Activated T-helper 2 cell treated with anti-CD3 and anti-CD28 coated beads, Interferon-gamma antibody, Interleukin-2, Interleukin-4, amounts not matched to agents 10 μg/mL and 5 μg/mL and 100 μg/mL, durations not matched to agents 14 hours and 24 hours and 36 hours (primary cell): Measurements from ENCODE around the gene CPED1. TPM values are rescaled to one million over a fixed set of nuclear protein-coding genes. Genes with fewer than 3 reads are reported as not detected.

Experiments
- DNase-seq: peaks from one replicate; pipeline ENCODE4 v3.0.0; 2021; ENCODE audit warnings: low spot score
- H3K27ac Mint-ChIP-seq: one replicate; pipeline ENCODE4 v1.8.0; 2021; ENCODE audit warnings: mixed read lengths
- H3K27me3 Mint-ChIP-seq: one replicate; pipeline ENCODE4 v1.8.0; 2021; ENCODE audit warnings: low read depth, mixed read lengths
- H3K36me3 Mint-ChIP-seq: one replicate; pipeline ENCODE4 v1.8.0; 2021; ENCODE audit warnings: low read depth, mixed read lengths
- H3K4me1 Mint-ChIP-seq: one replicate; pipeline ENCODE4 v1.8.0; 2021; ENCODE audit warnings: low read depth, mixed read lengths
- H3K4me3 Mint-ChIP-seq: one replicate; pipeline ENCODE4 v1.8.0; 2021; ENCODE audit warnings: low read depth, mild to moderate bottlenecking, moderate library complexity, mixed read lengths
- H3K9me3 Mint-ChIP-seq: one replicate; pipeline ENCODE4 v1.8.0; 2021; ENCODE audit warnings: mixed read lengths
- intact Hi-C: fragments of 100-400 bp; cut with micrococcal nuclease; formaldehyde crosslinking; loops from one replicate; pipeline ENCODE4 v1.15.1; 2023
- total RNA-seq: library from RNA; stranded (reverse); gene quantifications from 2 replicates; pipeline ENCODE4 v1.2.3, GENCODE V29; 2022

The CPED1 gene
- total RNA-seq, 1 donor from 2014 or later: not detected

DNA sequence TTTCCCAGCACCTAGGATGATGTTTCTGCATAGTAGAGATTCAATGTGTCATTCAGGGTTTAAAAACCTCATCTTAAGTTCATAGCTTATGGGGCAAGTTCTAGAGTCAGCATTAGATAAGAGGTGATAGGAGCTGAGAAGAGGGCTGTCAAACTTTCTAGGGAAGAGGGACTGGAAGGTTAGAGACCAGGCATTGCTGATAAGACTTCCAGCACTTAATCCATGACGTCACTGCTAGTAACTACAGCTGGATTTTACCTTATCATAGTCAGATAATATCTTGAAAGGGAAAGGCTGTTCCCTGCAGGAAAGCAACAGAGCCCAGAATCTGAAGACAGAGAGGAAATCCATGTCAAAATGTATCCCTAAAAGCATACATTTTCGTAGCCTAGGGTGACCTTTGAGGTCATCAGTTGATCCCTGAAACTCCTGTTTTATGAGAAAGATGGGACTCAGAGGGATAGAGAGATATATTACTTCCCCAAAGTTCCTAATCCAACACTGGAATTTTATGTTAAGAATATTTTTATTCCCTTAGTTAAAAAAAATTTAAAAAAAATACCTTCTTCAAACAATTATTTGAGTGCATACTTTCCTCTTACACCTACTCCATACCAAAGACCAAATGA lies 3.3 kb upstream of the CPED1 start:
- intact Hi-C loops: loop anchor here (5.0 to 10.0 kb wide), 5 partner anchors 128 to 1010 kb away; partner anchors contain the start of genes FAM3C and TSPAN12
- peaks cover 37% of the 10 kb centered on the region for H3K4me1 Mint-ChIP-seq
- peaks cover 28% of the 10 kb centered on the region for H3K27me3 Mint-ChIP-seq
- no peaks in the 10 kb centered on the region for H3K9me3 Mint-ChIP-seq
- no peak overlapping the region for H3K4me3 Mint-ChIP-seq
- DNase-seq: no peak
- no peaks in the 10 kb centered on the region for H3K36me3 Mint-ChIP-seq
- no peak overlapping the region for H3K27ac Mint-ChIP-seq

- Mint-ChIP-seq H3K27me3 (peaks cover 30% of the 10 kb centered on the region), H3K27ac (no peak overlapping the region), H3K4me3 (no peak overlapping the region), H3K9me3 (no peaks in the 10 kb centered on the region), H3K36me3 (no peaks in the 10 kb centered on the region), H3K4me1 (peaks cover 38% of the 10 kb centered on the region)
- intact Hi-C loops: loop anchor here (5.0 to 10.0 kb wide), 5 partner anchors 129 to 1009 kb away; partner anchors contain the start of genes FAM3C and TSPAN12
- no peak for DNase-seq
Observed at GRCh38 chr7:120985839-120986238, 2.7 kb upstream of the CPED1 start.

DNA sequence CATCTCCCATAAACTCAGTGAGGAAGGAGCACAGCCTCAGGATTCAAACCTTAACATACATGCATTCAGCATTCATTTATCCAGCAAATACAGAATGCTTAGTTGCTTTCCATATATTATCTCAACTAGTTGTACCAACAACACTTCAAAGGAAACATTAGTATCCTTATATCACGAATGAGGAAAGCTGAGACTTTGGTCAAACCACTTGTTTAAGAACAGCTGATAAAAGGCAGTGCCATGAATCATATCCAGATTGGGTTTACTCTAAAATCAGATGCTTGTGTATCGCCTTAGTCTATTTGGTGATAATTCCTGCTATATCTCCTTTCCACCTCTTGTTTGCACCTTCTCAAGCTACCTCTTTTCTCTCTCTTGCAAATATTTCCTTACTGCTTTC lies 1.9 kb upstream of the CPED1 start:
- H3K27me3 Mint-ChIP-seq: peaks cover 33% of the 10 kb centered on the region
- H3K4me1 Mint-ChIP-seq: peaks cover 33% of the 10 kb centered on the region
- no peaks in the 10 kb centered on the region for H3K36me3 Mint-ChIP-seq
- intact Hi-C loops: loop anchor here (1.0 to 10.0 kb wide), 8 partner anchors 35 to 1008 kb away; partner anchors contain the start of genes FAM3C and TSPAN12
- H3K9me3 Mint-ChIP-seq: no peaks in the 10 kb centered on the region
- DNase-seq: no peak
- H3K4me3 Mint-ChIP-seq: no peak overlapping the region
- no peak overlapping the region for H3K27ac Mint-ChIP-seq

DNA sequence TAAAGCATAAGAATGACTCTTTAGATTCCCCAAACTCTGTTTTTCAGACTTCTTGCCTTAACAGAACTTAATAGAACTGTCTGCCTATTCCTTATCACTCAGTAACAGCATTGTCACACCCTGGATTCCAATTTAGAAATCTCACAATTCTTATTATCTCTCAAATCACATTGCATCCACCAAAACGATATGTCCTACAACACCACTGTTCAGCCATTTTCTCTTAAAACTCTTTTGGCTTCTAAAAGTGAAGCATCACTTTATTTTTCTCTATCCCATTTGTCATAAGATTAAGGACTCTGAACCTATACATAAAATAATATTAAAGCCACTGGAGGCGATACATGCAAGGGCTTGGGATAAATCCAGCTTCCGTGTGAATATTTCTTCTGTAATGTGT lies 1.2 kb upstream of the CPED1 start:
- DNase-seq: no peak
- Mint-ChIP-seq H3K27me3 (peaks cover 37% of the 10 kb centered on the region), H3K4me1 (peaks cover 27% of the 10 kb centered on the region), H3K9me3 (no peaks in the 10 kb centered on the region), H3K36me3 (no peaks in the 10 kb centered on the region), H3K4me3 (no peak overlapping the region), H3K27ac (no peak overlapping the region)
- intact Hi-C loops: loop anchor here (1.0 to 10.0 kb wide), 8 partner anchors 36 to 1008 kb away; partner anchors contain the start of genes FAM3C and TSPAN12

DNA sequence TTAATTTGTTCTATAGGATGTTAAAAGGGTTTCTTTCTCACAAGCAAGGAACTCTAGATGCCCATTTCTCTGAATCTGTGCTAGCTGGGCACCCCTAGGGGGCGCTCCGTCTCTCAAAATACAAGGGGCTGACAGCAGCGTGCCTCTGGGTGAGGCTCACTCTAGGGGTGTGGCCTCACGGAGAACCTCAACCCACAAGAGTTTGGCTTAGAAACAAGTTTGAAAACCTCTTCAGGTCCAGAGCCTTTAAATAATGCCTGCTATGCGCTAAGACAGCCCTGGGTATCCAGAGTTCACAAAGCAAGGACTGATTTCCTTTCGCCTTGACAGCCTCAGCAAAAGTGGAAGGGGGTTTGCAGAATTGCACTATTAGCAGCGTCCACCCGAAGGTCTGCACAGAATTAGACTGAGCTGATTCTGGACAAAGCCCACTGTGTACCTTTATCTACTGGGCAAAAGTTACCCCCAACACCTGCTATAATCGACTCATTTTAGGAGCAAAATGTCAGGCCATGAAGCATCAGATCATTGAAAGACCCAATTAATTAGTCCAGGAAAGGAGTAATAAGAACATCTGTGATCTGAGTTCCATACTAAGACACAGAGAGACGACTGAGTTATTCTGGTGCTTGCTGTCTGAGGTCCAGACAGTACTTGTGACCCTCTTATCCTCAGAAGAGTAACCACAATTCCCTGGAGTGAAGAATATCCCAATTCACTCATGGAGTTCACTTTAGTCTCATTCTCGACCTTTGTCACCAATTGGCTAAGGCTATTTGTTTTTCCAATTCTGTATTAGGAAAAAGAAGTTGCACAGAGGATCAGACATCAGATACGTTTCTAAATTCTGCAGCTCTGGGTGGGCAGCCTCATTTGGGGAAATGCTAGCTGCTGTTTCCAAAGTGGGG lies 574 bp upstream of the CPED1 start:
- Mint-ChIP-seq H3K9me3 (no peaks in the 10 kb centered on the region), H3K36me3 (no peaks in the 10 kb centered on the region), H3K4me1 (peaks cover 21% of the 10 kb centered on the region), H3K27ac (no peak overlapping the region), H3K27me3 (peaks cover 41% of the 10 kb centered on the region), H3K4me3 (peak overlapping the region; percentile 78)
- intact Hi-C loops: loop anchor here (1.0 to 10.0 kb wide), 8 partner anchors 37 to 1007 kb away; partner anchors contain the start of genes FAM3C and TSPAN12
- DNase-seq: peak; percentile 81

- H3K36me3 Mint-ChIP-seq: no peaks in the 10 kb centered on the region
- peaks cover 20% of the 10 kb centered on the region for H3K4me1 Mint-ChIP-seq
- DNase-seq: no peak
- H3K27me3 Mint-ChIP-seq: peaks cover 50% of the 10 kb centered on the region
- no peaks in the 10 kb centered on the region for H3K9me3 Mint-ChIP-seq
- intact Hi-C loops: loop anchor here (5.0 to 10.0 kb wide), 5 partner anchors 132 to 1005 kb away; partner anchors contain the start of genes FAM3C and TSPAN12
- no peak overlapping the region for H3K27ac Mint-ChIP-seq
- peak overlapping the region; percentile 78 for H3K4me3 Mint-ChIP-seq
Observed at GRCh38 chr7:120989257-120990220, 1.0 kb downstream of the CPED1 start.

DNA sequence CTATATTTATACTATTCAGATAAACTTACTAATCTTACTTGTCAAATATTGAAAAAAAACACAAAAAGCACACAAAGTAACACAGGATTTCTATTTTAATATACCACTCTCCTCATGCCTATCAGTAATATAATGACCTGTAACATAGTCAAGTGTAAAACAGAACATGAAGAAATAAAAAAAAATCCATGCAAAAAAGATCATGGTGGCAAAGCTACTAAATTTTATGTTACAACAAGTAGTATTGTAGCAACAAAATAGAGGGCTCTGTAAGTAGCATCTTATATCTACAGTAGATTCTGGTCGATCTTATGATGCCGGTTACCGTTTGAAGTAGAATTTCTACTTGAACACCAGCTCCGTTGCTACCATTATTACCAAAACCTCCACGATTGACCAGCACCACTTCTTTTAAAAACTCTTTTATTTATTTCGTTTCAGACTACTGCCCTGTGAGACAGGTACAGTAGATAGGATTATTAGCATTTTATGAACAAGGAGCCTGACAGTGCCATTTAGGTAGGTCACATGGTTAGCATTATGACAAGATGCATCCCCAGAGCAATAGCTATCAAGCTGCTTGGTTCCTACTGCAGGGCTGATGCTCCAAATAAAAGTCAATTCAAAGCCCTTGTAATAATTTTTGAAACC lies 2.1 kb downstream of the CPED1 start:
- DNase-seq: no peak
- no peak overlapping the region for H3K4me3 Mint-ChIP-seq
- intact Hi-C loops: no loop called here
- peaks cover 20% of the 10 kb centered on the region for H3K4me1 Mint-ChIP-seq
- H3K36me3 Mint-ChIP-seq: no peaks in the 10 kb centered on the region
- H3K27me3 Mint-ChIP-seq: peaks cover 57% of the 10 kb centered on the region
- no peaks in the 10 kb centered on the region for H3K9me3 Mint-ChIP-seq
- H3K27ac Mint-ChIP-seq: no peak overlapping the region

GRCh38 chr7:120991161-120991560 lies 2.6 kb downstream of the CPED1 start:
- intact Hi-C loops: no loop called here
- no peaks in the 10 kb centered on the region for H3K36me3 Mint-ChIP-seq
- H3K27ac Mint-ChIP-seq: no peak overlapping the region
- no peak overlapping the region for H3K4me3 Mint-ChIP-seq
- H3K4me1 Mint-ChIP-seq: peaks cover 20% of the 10 kb centered on the region
- no peaks in the 10 kb centered on the region for H3K9me3 Mint-ChIP-seq
- DNase-seq: no peak
- H3K27me3 Mint-ChIP-seq: peaks cover 60% of the 10 kb centered on the region

- Mint-ChIP-seq H3K36me3 (no peaks in the 10 kb centered on the region), H3K9me3 (no peaks in the 10 kb centered on the region), H3K27me3 (peaks cover 62% of the 10 kb centered on the region), H3K4me1 (peaks cover 22% of the 10 kb centered on the region), H3K27ac (no peak overlapping the region), H3K4me3 (no peak overlapping the region)
- DNase-seq: no peak
- intact Hi-C loops: no loop called here
Observed at GRCh38 chr7:120991581-120991980, 3.1 kb downstream of the CPED1 start.

GRCh38 chr7:120992272-120992964 lies 3.9 kb downstream of the CPED1 start:
- Mint-ChIP-seq H3K27ac (no peak overlapping the region), H3K9me3 (no peaks in the 10 kb centered on the region), H3K4me1 (peaks cover 22% of the 10 kb centered on the region), H3K27me3 (peaks cover 64% of the 10 kb centered on the region), H3K36me3 (no peaks in the 10 kb centered on the region), H3K4me3 (no peak overlapping the region)
- no peak for DNase-seq
- intact Hi-C loops: no loop called here

DNA sequence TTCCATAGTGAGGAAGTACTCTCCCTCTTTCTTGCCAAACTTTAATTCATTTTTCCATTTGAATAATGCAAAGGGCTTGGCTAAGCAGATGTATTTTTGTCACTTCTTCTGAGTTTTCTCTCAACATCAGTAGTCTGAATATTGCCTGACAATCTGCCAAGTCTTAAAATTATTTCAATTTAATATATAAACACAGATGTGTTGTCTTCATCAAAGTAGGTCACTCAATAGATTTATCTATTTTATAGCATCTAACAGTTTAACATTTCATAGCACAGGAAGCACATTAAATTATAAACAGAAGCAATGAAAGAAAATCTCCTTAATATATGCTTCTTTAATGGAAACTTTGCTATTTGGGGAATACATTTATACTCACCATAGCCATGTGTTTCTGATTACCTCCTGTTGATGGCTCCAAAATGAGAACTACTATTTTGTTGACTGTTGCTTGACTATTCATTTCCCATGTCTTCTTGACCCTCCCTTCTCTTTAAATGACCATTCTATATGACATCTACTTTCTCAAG lies 4.5 kb downstream of the CPED1 start:
- no peaks in the 10 kb centered on the region for H3K9me3 Mint-ChIP-seq
- peaks cover 59% of the 10 kb centered on the region for H3K27me3 Mint-ChIP-seq
- intact Hi-C loops: no loop called here
- H3K36me3 Mint-ChIP-seq: no peaks in the 10 kb centered on the region
- peaks cover 17% of the 10 kb centered on the region for H3K4me1 Mint-ChIP-seq
- H3K27ac Mint-ChIP-seq: no peak overlapping the region
- H3K4me3 Mint-ChIP-seq: no peak overlapping the region
- no peak for DNase-seq
